Peyer's patch (tissue), 4 donors: ENCODE data around the gene RAD51B. TPM values are rescaled to one million over a fixed set of nuclear protein-coding genes. Genes with fewer than 3 reads are reported as not detected.

Experiments used
- DNase-seq, 3 donors: peaks; one replicate each; pipeline ENCODE4 v3.0.0-alpha.2; 2017 to 2019
- H3K27ac ChIP-seq, 4 donors: fragments of 200-600 bp; sonication (generic); one replicate each; pipeline ENCODE4 v1.5.1; 2016 to 2019
- H3K27me3 ChIP-seq, 2 donors: fragments of 200-600 bp; sonication (generic); one replicate each; pipeline ENCODE4 v1.5.1; 2019
- H3K36me3 ChIP-seq, 3 donors: fragments of 200-600 bp; sonication (generic); one replicate each; pipeline ENCODE4 v1.5.1; 2016 to 2019
- H3K4me1 ChIP-seq, 4 donors: fragments of 200-600 bp; sonication (generic); one replicate each; pipeline ENCODE4 v1.5.1; 2016 to 2019
- H3K4me3 ChIP-seq, 4 donors: fragments of 200-600 bp; sonication (generic); 1 replicate in 3 of 4; 2 replicates in 1 of 4; pipeline ENCODE4 v1.5.1; 2016 to 2019; ENCODE audit warnings: mild to moderate bottlenecking in 1 of 4
- H3K9me3 ChIP-seq, 4 donors: fragments of 200-600 bp; sonication (generic); one replicate each; pipeline ENCODE4 v1.5.1; 2016 to 2019; ENCODE audit warnings: mild to moderate bottlenecking in 1 of 4
- POLR2A ChIP-seq, 2 donors: fragments of 450-650 bp; IDR thresholded peaks; one replicate each; pipeline ENCODE4 v1.5.1; 2017; ENCODE audit warnings: antibody characterized with exemption in 2 of 2, mild to moderate bottlenecking in 2 of 2, moderate library complexity in 2 of 2
- total RNA-seq, 4 donors: library from RNA; depleted of rRNA; stranded (reverse); fragments of >200 nt; gene quantifications; one replicate each; pipeline ENCODE4 v1.1.0, GENCODE V29; 2016
- TF ChIP-seq, protein P1 (sequence below), 6 experiments: fragments of 450-650 bp in 4 of 6; fragments of 200-600 bp in 2 of 6; sonication (generic) in 1 of 6; IDR thresholded peaks; one replicate each; pipeline ENCODE4 v1.5.1; 2017 to 2019; ENCODE audit warnings: antibody characterized with exemption in 6 of 6, mild to moderate bottlenecking in 3 of 6, moderate library complexity in 1 of 6

The RAD51B gene
- total RNA-seq, 4 donors from 2014 or later: 12.6 to 103 (median 33.1) TPM

GRCh38 chr14:67935371-67935770 lies 115.8 kb downstream of the RAD51B start:
- H3K9me3 ChIP-seq: no peaks in the 10 kb centered on the region
- no peak for DNase-seq
- no peak overlapping the region for H3K4me3 ChIP-seq
- H3K36me3 ChIP-seq: no peaks in the 10 kb centered on the region
- no peak overlapping the region for H3K27ac ChIP-seq
- TF ChIP-seq, protein P1, sequence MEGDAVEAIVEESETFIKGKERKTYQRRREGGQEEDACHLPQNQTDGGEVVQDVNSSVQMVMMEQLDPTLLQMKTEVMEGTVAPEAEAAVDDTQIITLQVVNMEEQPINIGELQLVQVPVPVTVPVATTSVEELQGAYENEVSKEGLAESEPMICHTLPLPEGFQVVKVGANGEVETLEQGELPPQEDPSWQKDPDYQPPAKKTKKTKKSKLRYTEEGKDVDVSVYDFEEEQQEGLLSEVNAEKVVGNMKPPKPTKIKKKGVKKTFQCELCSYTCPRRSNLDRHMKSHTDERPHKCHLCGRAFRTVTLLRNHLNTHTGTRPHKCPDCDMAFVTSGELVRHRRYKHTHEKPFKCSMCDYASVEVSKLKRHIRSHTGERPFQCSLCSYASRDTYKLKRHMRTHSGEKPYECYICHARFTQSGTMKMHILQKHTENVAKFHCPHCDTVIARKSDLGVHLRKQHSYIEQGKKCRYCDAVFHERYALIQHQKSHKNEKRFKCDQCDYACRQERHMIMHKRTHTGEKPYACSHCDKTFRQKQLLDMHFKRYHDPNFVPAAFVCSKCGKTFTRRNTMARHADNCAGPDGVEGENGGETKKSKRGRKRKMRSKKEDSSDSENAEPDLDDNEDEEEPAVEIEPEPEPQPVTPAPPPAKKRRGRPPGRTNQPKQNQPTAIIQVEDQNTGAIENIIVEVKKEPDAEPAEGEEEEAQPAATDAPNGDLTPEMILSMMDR (IDR thresholded peaks at IDR 0.05): no peak
- TF ChIP-seq POLR2A (IDR thresholded peaks at IDR 0.05): no peak
- peaks cover 0 to 12% (median 0%) of the 10 kb centered on the region in 4 donors for H3K4me1 ChIP-seq
- no peaks in the 10 kb centered on the region for H3K27me3 ChIP-seq

DNA sequence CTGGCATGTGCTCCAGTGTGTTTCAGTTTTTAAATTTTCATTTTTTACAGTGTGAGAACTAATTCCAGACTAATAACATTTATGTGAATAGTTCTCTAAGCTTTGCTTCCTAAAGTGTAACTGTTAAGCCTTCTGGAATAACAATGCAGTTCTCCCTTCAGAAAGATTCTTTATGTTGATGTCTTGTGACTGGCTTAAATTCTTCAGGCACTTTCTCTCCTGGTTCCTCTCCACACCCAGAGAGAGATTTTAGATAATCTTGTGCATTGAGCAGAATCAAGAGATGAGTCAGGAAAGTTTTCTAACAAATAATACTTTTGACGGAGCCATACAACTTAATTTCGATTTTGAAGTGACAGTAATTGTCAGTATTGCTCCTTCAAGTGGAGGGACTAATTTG lies 118.5 kb downstream of the RAD51B start:
- H3K4me3 ChIP-seq: no peak overlapping the region
- H3K36me3 ChIP-seq: no peaks in the 10 kb centered on the region
- peaks cover 0 to 24% (median 0%) of the 10 kb centered on the region in 4 donors for H3K4me1 ChIP-seq
- H3K9me3 ChIP-seq: no peaks in the 10 kb centered on the region
- TF ChIP-seq POLR2A (IDR thresholded peaks at IDR 0.05): no peak
- TF ChIP-seq, protein P1 (IDR thresholded peaks at IDR 0.05): no peak
- no peaks in the 10 kb centered on the region for H3K27me3 ChIP-seq
- DNase-seq: no peak
- no peak overlapping the region for H3K27ac ChIP-seq

- H3K27ac ChIP-seq: peak overlapping the region; percentile 18 to 71 (median 57)
- no peak overlapping the region for H3K4me3 ChIP-seq
- no peak for TF ChIP-seq POLR2A (IDR thresholded peaks at IDR 0.05)
- TF ChIP-seq, protein P1 (IDR thresholded peaks at IDR 0.05): no peak
- no peaks in the 10 kb centered on the region for H3K27me3 ChIP-seq
- DNase-seq: no peak
- no peaks in the 10 kb centered on the region for H3K9me3 ChIP-seq
- no peaks in the 10 kb centered on the region for H3K36me3 ChIP-seq
- H3K4me1 ChIP-seq: peaks cover 0 to 24% (median 0%) of the 10 kb centered on the region in 4 donors
These were observed 121.2 kb downstream of the RAD51B start for GRCh38 chr14:67940486-67941455.

GRCh38 chr14:67941456-67942018 lies 122.0 kb downstream of the RAD51B start:
- H3K27ac ChIP-seq: peak overlapping the region; percentile 18 to 71 (median 52)
- no peaks in the 10 kb centered on the region for H3K9me3 ChIP-seq
- no peaks in the 10 kb centered on the region for H3K27me3 ChIP-seq
- peaks cover 0 to 24% (median 0%) of the 10 kb centered on the region in 4 donors for H3K4me1 ChIP-seq
- no peaks in the 10 kb centered on the region for H3K36me3 ChIP-seq
- no peak for DNase-seq
- TF ChIP-seq, protein P1 (IDR thresholded peaks at IDR 0.05): no peak
- no peak for TF ChIP-seq POLR2A (IDR thresholded peaks at IDR 0.05)
- H3K4me3 ChIP-seq: no peak overlapping the region

DNA sequence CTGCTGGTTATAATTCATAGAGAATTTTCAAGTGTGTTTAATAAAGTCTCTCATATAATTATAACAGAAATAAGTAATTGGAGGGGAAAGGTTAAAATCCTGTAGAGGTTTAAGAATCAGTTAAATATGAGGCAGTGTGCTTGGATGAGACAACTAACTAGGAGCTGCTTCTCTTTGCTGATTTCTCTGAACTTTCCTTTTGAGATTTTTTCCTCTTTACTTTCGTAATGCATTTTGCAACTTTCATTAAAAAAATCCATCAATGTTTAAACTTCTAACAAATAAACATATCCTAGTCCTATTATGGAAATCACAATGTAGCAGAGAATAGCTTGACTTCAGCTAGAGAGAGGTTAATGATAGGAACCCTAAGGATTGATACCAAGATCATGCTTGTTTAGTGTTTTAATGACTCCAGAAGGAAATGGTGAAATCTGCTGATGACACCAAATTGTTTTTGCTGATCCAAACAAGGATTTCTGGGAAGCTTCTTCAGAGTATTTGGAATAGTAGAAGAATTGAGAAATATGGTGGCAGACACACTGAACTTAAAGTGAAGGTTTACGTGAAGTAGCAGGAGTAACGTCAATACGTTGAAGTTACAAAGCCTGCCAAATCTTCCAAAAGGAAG lies 122.6 kb downstream of the RAD51B start:
- TF ChIP-seq POLR2A (IDR thresholded peaks at IDR 0.05): no peak
- TF ChIP-seq, protein P1 (IDR thresholded peaks at IDR 0.05): no peak
- peaks cover 0 to 24% (median 0%) of the 10 kb centered on the region in 4 donors for H3K4me1 ChIP-seq
- DNase-seq: no peak
- H3K27ac ChIP-seq: peak overlapping the region; percentile 18 to 71 (median 52)
- H3K36me3 ChIP-seq: no peaks in the 10 kb centered on the region
- H3K4me3 ChIP-seq: no peak overlapping the region
- no peaks in the 10 kb centered on the region for H3K9me3 ChIP-seq
- no peaks in the 10 kb centered on the region for H3K27me3 ChIP-seq
